ENCODE data around the gene DOP1A.

Gene DOP1A

DNA sequence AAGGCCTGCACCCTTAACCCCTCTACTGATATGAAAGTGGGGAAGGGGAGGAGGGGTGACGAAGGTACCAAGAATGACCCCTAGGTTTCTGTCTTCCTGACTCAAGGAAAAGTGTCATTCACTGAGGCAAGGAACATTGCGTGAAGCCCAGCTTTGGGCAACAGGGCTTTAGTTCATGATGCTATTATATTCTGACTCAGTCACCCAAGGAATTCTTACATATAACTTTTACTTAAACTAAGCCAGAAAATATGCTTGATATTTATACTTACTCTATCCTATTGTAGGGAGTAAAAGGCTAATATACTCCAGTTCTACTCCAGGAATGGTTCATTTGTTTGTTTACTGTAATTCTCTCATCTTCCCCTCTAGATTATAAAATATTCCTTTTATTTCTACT, 60.5 kb downstream of the DOP1A start:
- no peak overlapping the region for H3K4me3 ChIP-seq (ENCODE audit: low read depth, low read length)
- in situ Hi-C loops (cut with HindIII; ENCODE audit: low sequenced_read_pairs), result no loop called here
- DNase-seq (ENCODE audit: low read depth), result no peak

GRCh38 chr6:83132121-83132520, 64.7 kb downstream of the DOP1A start:
- in situ Hi-C loops (cut with HindIII; ENCODE audit: low sequenced_read_pairs), result loop anchor here (5.0 kb wide), 1 partner anchor 35 kb away; no protein-coding TSS in a partner anchor
- DNase-seq (ENCODE audit: low read depth), result no peak
- TF ChIP-seq, protein P1, sequence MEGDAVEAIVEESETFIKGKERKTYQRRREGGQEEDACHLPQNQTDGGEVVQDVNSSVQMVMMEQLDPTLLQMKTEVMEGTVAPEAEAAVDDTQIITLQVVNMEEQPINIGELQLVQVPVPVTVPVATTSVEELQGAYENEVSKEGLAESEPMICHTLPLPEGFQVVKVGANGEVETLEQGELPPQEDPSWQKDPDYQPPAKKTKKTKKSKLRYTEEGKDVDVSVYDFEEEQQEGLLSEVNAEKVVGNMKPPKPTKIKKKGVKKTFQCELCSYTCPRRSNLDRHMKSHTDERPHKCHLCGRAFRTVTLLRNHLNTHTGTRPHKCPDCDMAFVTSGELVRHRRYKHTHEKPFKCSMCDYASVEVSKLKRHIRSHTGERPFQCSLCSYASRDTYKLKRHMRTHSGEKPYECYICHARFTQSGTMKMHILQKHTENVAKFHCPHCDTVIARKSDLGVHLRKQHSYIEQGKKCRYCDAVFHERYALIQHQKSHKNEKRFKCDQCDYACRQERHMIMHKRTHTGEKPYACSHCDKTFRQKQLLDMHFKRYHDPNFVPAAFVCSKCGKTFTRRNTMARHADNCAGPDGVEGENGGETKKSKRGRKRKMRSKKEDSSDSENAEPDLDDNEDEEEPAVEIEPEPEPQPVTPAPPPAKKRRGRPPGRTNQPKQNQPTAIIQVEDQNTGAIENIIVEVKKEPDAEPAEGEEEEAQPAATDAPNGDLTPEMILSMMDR (IDR thresholded peaks at IDR 0.05; ENCODE audit: low read depth, low read length, missing control alignments), result no peak
- H3K4me3 ChIP-seq (ENCODE audit: low read depth, low read length), result no peak overlapping the region

More for the DNA sequence above, 60.5 kb downstream of the DOP1A start:
- TF ChIP-seq, protein P1 (IDR thresholded peaks at IDR 0.05; ENCODE audit: low read depth, low read length, missing control alignments), result no peak

DNA sequence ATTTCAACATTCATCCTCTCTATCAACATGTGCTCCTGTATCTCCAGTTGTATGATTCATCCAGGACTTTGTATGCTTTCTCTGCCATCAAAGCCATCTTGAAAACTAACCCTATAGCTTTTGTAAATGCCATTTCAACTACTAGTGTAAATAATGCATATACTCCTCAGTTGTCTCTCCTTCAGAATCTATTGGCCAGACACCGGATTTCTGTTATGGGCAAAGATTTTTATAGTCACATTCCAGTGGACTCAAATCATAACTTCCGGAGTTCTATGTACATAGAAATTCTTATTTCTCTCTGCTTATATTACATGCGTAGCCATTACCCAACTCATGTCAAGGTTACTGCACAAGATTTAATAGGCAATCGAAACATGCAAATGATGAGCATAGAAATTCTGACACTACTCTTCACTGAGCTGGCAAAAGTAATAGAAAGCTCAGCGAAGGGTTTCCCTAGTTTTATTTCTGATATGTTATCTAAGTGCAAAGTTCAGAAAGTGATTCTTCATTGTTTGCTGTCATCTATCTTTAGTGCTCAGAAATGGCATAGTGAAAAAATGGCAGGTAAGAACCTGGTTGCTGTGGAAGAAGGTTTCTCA, 70.7 kb downstream of the DOP1A start:
- no peak overlapping the region for H3K4me3 ChIP-seq (ENCODE audit: low read depth, low read length)
- in situ Hi-C loops (cut with HindIII; ENCODE audit: low sequenced_read_pairs), result no loop called here
- DNase-seq (ENCODE audit: low read depth), result no peak
- TF ChIP-seq, protein P1 (IDR thresholded peaks at IDR 0.05; ENCODE audit: low read depth, low read length, missing control alignments), result no peak

DNA sequence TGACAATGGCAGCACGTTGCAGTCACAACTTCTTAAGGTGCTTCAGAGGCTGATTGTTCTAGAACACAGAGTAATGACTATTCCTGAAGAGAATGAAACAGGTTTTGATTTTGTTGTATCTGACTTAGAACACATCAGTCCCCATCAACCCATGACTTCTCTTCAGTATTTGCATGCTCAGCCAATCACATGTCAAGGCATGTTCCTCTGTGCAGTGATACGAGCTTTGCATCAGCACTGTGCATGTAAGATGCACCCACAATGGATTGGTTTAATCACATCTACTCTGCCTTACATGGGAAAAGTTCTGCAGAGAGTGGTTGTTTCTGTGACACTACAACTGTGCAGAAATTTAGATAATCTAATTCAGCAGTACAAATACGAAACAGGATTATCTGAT, 71.3 kb downstream of the DOP1A start:
- no peak overlapping the region for H3K4me3 ChIP-seq (ENCODE audit: low read depth, low read length)
- in situ Hi-C loops (cut with HindIII; ENCODE audit: low sequenced_read_pairs), result no loop called here
- DNase-seq (ENCODE audit: low read depth), result no peak
- TF ChIP-seq, protein P1 (IDR thresholded peaks at IDR 0.05; ENCODE audit: low read depth, low read length, missing control alignments), result no peak

GRCh38 chr6:83151114-83151513, 83.6 kb downstream of the DOP1A start:
- no peak overlapping the region for H3K4me3 ChIP-seq (ENCODE audit: low read depth, low read length)
- no peak for DNase-seq (ENCODE audit: low read depth)
- in situ Hi-C loops (cut with HindIII; ENCODE audit: low sequenced_read_pairs), result no loop called here
- TF ChIP-seq, protein P1 (IDR thresholded peaks at IDR 0.05; ENCODE audit: low read depth, low read length, missing control alignments), result no peak

DNA sequence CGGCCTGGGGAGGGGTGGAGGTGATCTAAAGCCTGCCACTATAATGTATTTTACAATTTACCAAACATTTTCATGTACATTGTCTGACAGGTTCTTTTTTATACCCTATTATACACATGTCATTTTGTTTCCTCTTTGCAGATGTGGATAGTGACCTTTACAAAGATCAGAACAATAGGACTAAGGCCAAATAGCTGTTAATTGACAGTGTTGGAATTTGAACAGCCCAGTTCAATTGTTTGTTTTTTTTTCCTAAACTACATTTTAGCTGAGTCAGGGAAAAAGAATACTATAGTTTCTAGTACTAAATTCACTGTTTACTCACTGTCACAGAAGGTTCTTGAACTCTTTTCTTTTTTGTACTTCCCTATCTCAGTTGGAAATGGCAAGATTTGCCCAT, 85.4 kb downstream of the DOP1A start:
- in situ Hi-C loops (cut with HindIII; ENCODE audit: low sequenced_read_pairs), result no loop called here
- H3K4me3 ChIP-seq (ENCODE audit: low read depth, low read length), result no peak overlapping the region
- TF ChIP-seq, protein P1 (IDR thresholded peaks at IDR 0.05; ENCODE audit: low read depth, low read length, missing control alignments), result no peak
- no peak for DNase-seq (ENCODE audit: low read depth)
